PFSK-1 (cell line): ENCODE measurements around the gene BEST2.

Experiments used
- POLR2AphosphoS5 ChIP-seq: IDR thresholded peaks from 2 replicates; pipeline ENCODE4 v1.6.1; 2012; ENCODE audit warnings: low read depth, mild to moderate bottlenecking, control low read depth, low read length, moderate library complexity
- REST ChIP-seq, 2 experiments: IDR thresholded peaks; 2 replicates each; pipeline versions ENCODE4 v1.6.1 to v1.8.0; 2011 to 2012; ENCODE audit warnings: low read depth in 2 of 2, low read length in 2 of 2, control low read depth in 1 of 2, inconsistent platforms in 1 of 2, mild to moderate bottlenecking in 1 of 2, moderate library complexity in 1 of 2; ENCODE audit not compliant: insufficient read depth in 1 of 2
- TAF1 ChIP-seq: IDR thresholded peaks from 2 replicates; pipeline ENCODE4 v1.6.1; 2012; ENCODE audit warnings: low read length, control low read depth, borderline replicate concordance; ENCODE audit not compliant: insufficient read depth

GRCh38 chr19:12723641-12724426 lies 27.8 kb upstream of the BEST2 start, which contains the start of gene TNPO2:
- TF ChIP-seq POLR2AphosphoS5 (peak; percentile 84), REST (IDR thresholded peaks at IDR 0.05; ENCODE audit: insufficient read depth in 1 of 2, low read depth in 2 of 2, low read length in 2 of 2) (0 out of 4 replicates have a peak, but pooled peaks of 1 of the 2 experiments have one; percentile 14), TAF1 (no peak)
